GM12892 (cell line): Measurements from ENCODE around the gene AP4E1.
"Not testable (repeated sequence)": the region's sequence is repeated elsewhere in the genome, so short reads cannot be mapped to it uniquely, and the experiment has no call there.

Source experiments
- DNase-seq: peaks from one replicate; pipeline ENCODE4 v3.0.0; 2011; ENCODE audit not compliant: insufficient read length
- FAIRE-seq: peaks from 2 replicates; lab custom pipeline; 2011; peaks lifted over from hg19 to GRCh38; lab: Jason Lieb, UNC
- POLR2A ChIP-seq: IDR thresholded peaks from 2 replicates; pipeline ENCODE4 v1.6.1; 2011; ENCODE audit warnings: low read depth, low read length, control low read depth
- POLR2AphosphoS5 ChIP-seq: IDR thresholded peaks from 2 replicates; pipeline ENCODE4 v1.6.1; 2011; ENCODE audit warnings: low read depth, low read length, control low read depth
- TAF1 ChIP-seq: IDR thresholded peaks from 2 replicates; pipeline ENCODE4 v1.6.1; 2011; ENCODE audit warnings: low read depth, mild to moderate bottlenecking, control low read depth, low read length, borderline replicate concordance

The AP4E1 gene

DNA sequence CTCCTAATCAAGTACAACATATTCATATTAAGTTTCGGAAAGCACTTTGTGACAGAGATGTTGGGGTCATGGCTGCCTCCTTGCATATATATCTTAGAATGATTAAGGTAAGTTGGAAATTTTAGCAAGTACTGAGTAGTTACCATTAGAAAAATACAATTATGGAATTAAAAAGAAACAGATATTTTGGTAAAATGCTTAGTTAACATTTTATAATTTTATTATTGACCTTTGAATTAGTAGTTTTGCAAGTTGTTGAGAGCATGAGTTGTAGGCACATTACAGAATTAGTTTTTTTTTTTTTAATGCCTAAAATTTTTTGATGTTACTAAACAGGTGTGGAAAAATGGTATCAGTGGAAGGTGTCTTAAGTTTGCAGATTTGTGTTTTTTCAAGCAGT lies 20.6 kb downstream of the AP4E1 start:
- no peak for DNase-seq
- FAIRE-seq: no peak
- TF ChIP-seq POLR2A (no peak), POLR2AphosphoS5 (no peak), TAF1 (no peak)

GRCh38 chr15:50930792-50931191 lies 22.3 kb downstream of the AP4E1 start:
- FAIRE-seq: no peak
- no peak for TF ChIP-seq TAF1
- TF ChIP-seq POLR2AphosphoS5: no peak
- TF ChIP-seq POLR2A: no peak
- DNase-seq: no peak

DNA sequence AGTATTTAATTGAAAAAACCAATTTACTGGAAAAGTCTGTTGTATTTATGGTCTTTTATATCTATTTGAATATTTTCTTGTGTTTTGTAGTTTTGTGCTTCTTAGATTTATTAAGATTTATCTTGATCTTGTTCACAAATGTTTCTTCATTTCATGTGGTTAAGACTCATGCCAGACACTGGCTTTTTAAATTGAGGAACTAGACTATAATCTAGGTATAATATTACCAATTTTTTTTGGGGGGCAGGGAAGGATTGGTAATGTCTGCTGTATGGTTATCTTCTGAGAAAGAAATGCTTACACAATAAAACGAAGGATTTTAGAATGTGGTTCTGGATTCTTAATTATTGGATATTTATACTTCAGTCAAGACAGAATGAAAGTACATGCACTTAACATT lies 24.9 kb downstream of the AP4E1 start:
- FAIRE-seq (no peak), DNase-seq (no peak)
- no peak for TF ChIP-seq TAF1
- no peak for TF ChIP-seq POLR2A
- no peak for TF ChIP-seq POLR2AphosphoS5

DNA sequence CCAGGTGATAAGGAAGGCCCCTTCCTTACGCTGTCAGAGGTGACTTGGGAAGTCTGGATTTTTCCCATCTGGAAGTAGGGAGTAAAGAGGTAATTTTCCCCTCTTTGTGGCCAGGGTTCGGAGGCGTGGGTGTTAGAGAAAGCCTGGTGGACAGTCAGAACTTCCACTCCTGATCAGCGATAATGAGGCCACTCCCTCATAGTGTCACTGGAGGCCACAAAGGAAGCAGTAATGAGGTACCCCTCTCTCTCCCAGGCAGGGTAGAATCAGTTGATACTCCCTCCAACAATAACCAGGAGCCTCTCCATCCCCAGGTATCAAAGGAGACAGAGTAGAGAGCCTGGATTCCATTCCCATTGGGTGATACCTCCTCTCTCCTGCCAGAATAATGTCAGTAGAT lies 30.0 kb downstream of the AP4E1 start:
- DNase-seq: no peak
- no peak for TF ChIP-seq POLR2A
- TF ChIP-seq POLR2AphosphoS5: no peak
- TF ChIP-seq TAF1: no peak
- FAIRE-seq: no peak

DNA sequence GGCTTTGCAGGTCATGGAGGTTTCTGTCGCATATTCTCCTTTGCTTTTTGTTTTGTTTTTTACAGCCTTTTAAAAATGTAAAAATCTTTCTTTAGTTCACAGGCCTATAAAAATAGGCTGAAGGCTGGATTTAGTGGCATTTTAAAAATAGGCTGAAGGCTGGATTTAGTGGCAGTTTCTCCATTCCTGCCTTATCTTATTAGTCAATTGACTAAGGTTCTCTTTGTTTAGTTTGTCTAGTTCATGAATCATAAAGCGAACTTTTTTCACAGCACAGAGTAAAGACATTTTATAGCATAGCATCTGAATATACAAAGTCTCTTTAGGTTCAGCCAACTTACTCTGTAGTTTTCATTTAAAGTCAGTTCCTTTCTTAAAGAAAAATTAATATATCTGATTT lies 31.4 kb downstream of the AP4E1 start:
- no peak for FAIRE-seq
- no peak for DNase-seq
- TF ChIP-seq TAF1: no peak
- no peak for TF ChIP-seq POLR2AphosphoS5
- no peak for TF ChIP-seq POLR2A

DNA sequence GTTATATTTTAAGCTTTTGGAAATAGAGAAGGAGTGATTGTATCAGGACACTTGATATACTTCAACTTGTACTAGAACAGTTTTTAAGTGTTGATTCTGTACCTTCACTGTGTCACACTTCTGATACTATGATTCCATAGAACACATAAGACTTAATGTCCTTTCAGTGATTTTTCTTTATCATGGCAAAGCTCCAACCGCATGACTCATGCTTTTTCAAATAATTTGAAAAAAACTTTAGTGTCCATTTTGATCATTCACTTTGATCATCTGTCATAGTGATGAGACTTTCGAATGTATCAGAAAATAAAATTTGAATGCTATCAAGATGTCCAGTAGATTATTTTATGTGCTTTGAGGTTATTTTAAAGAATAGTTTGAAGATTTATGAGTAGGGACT lies 32.0 kb downstream of the AP4E1 start:
- no peak for FAIRE-seq
- TF ChIP-seq POLR2AphosphoS5 (no peak), POLR2A (no peak), TAF1 (no peak)
- no peak for DNase-seq

- FAIRE-seq: no peak
- no peak for DNase-seq
- TF ChIP-seq TAF1 (no peak), POLR2A (no peak), POLR2AphosphoS5 (no peak)
Measured at GRCh38 chr15:50943638-50944037, 35.2 kb downstream of the AP4E1 start.

DNA sequence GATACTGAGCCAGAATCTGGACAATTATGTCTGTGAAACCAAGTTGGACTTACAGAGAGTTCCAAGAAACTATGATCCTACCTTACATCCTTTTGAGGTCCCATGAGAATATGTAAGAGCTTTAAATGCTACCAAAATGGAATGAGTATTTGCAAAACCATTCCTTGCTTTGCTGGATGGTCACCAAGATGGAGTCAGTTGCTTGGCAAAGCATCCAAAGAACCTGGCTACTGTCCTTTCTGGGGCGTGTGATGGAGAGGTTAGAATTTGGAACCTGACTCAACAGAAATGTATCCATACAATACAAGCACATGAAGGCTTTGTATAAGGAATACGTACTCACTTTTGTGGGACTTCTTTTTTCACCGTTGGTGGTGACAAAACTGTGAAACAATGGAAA lies 36.2 kb downstream of the AP4E1 start:
- DNase-seq (no peak), FAIRE-seq (no peak)
- TF ChIP-seq POLR2A (no peak), TAF1 (no peak), POLR2AphosphoS5 (no peak)

DNA sequence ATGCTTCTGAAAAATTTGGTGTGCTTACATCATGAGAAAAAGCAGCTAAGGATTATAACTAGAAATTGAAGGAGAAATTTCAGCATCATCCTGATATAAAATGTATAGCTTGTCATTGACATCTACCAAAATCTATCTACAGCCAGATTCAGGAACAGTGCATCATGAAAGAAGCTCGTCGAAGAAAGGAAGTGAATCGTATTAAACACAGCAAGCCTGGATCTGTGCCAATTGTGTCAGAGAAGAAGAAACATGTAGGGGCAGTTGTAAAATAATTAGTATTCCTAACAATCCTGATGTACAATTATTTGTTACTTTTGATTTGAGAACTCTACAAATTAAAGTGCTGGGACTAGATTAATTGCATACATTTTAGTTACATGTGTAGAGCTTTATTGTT lies 37.2 kb downstream of the AP4E1 start:
- FAIRE-seq (no peak), DNase-seq (no peak)
- TF ChIP-seq TAF1: no peak
- no peak for TF ChIP-seq POLR2AphosphoS5
- no peak for TF ChIP-seq POLR2A

- FAIRE-seq, DNase-seq: not testable (repeated sequence)
Measured at GRCh38 chr15:50950745-50951144, 42.3 kb downstream of the AP4E1 start.

GRCh38 chr15:50953302-50953701 lies 44.8 kb downstream of the AP4E1 start:
- FAIRE-seq (no peak), DNase-seq (no peak)
- TF ChIP-seq POLR2A: no peak
- no peak for TF ChIP-seq TAF1
- no peak for TF ChIP-seq POLR2AphosphoS5

DNA sequence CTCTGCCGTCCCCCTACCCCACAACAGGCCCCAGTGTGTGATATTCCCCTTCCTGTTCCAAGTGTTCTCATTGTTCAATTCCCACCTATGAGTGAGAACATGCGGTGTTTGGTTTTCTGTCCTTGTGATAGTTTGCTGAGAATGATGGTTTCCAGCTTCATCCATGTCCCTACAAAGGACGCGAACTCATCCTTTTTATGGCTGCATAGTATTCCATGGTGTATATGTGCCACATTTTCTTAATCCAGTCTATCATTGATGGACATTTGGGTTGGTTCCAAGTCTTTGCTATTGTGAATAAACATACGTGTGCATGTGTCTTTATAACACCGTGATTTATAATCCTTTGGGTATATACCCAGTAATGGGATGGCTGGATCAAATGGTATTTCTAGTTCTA lies 46.4 kb downstream of the AP4E1 start:
- FAIRE-seq, DNase-seq: not testable (repeated sequence)

- no peak for DNase-seq
- no peak for TF ChIP-seq POLR2A
- TF ChIP-seq TAF1: no peak
- no peak for TF ChIP-seq POLR2AphosphoS5
- no peak for FAIRE-seq
Measured at GRCh38 chr15:50959717-50960116, 51.2 kb downstream of the AP4E1 start.
